ENCODE data around the gene MACROD2. TPM values are rescaled to one million over a fixed set of nuclear protein-coding genes. Genes with fewer than 3 reads are reported as not detected.

Gene MACROD2
- total RNA-seq, 4 donors from 2014 or later = 8.7 to 17.8 (median 10.8) TPM

DNA sequence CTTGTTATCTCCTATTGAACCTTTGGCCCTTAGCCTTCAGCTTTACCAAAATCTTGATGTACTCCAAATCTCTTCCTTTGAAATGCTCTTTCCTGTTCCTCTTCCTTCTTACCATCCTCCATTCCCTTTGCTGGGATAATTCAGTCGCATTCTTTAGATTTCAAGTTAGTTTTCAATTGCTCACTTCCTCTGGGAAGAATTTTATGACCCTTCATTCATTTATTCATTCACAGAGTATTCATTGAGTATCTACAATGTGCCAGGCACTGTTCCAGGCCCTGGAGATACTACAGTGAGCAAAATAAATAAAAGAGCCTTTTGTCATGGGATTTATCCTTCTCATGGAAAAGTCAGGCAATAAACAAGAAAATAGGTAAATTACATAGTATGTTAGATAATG is 890.3 kb downstream of the MACROD2 start:
- WGBS, 2 donors = 81 to 94% methylated on average over 1 of the region's 1 CpG
- no peak overlapping the region for H3K4me3 ChIP-seq (replicated peaks in 1 of 3)
- H3K27ac ChIP-seq = no peak overlapping the region
- no peaks in the 10 kb centered on the region for H3K27me3 ChIP-seq
- no peaks in the 10 kb centered on the region for H3K36me3 ChIP-seq
- TF ChIP-seq POLR2A (IDR thresholded peaks at IDR 0.05) = no peak
- TF ChIP-seq, protein P1, sequence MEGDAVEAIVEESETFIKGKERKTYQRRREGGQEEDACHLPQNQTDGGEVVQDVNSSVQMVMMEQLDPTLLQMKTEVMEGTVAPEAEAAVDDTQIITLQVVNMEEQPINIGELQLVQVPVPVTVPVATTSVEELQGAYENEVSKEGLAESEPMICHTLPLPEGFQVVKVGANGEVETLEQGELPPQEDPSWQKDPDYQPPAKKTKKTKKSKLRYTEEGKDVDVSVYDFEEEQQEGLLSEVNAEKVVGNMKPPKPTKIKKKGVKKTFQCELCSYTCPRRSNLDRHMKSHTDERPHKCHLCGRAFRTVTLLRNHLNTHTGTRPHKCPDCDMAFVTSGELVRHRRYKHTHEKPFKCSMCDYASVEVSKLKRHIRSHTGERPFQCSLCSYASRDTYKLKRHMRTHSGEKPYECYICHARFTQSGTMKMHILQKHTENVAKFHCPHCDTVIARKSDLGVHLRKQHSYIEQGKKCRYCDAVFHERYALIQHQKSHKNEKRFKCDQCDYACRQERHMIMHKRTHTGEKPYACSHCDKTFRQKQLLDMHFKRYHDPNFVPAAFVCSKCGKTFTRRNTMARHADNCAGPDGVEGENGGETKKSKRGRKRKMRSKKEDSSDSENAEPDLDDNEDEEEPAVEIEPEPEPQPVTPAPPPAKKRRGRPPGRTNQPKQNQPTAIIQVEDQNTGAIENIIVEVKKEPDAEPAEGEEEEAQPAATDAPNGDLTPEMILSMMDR (IDR thresholded peaks at IDR 0.05) = no peak
- H3K4me1 ChIP-seq = no peaks in the 10 kb centered on the region
- H3K9me3 ChIP-seq = no peaks in the 10 kb centered on the region
- no peak for DNase-seq
- intact Hi-C loops (cut with DNase I) = no loop called here

DNA sequence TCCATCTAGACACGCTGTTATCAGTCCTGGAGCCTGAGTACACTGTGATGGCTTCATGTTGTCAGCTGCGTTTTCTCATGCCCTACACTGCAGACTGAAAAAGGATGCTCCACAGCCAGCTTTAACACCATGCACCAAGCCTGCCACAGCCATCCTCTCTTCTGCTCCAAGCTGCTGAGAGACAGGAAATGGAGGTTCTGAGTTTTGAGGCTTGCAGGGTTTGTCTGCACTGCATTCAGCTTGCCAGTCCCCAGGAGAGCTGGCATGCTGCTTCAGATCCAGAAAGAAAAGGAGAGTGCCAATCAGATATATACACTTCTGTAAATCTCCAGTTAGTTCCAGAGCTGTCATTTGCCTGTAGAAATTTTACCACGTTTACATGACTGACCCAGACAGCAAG is 892.8 kb downstream of the MACROD2 start:
- no peaks in the 10 kb centered on the region for H3K9me3 ChIP-seq
- H3K27me3 ChIP-seq = no peaks in the 10 kb centered on the region
- TF ChIP-seq, protein P1 (IDR thresholded peaks at IDR 0.05) = no peak
- no peak for TF ChIP-seq POLR2A (IDR thresholded peaks at IDR 0.05)
- H3K4me1 ChIP-seq = no peaks in the 10 kb centered on the region
- no peaks in the 10 kb centered on the region for H3K36me3 ChIP-seq
- intact Hi-C loops (cut with DNase I) = no loop called here
- no peak for DNase-seq
- WGBS, 2 donors = 77 to 84% methylated on average over 3 of the region's 3 CpGs
- no peak overlapping the region for H3K27ac ChIP-seq
- H3K4me3 ChIP-seq (replicated peaks in 1 of 3) = no peak overlapping the region

DNA sequence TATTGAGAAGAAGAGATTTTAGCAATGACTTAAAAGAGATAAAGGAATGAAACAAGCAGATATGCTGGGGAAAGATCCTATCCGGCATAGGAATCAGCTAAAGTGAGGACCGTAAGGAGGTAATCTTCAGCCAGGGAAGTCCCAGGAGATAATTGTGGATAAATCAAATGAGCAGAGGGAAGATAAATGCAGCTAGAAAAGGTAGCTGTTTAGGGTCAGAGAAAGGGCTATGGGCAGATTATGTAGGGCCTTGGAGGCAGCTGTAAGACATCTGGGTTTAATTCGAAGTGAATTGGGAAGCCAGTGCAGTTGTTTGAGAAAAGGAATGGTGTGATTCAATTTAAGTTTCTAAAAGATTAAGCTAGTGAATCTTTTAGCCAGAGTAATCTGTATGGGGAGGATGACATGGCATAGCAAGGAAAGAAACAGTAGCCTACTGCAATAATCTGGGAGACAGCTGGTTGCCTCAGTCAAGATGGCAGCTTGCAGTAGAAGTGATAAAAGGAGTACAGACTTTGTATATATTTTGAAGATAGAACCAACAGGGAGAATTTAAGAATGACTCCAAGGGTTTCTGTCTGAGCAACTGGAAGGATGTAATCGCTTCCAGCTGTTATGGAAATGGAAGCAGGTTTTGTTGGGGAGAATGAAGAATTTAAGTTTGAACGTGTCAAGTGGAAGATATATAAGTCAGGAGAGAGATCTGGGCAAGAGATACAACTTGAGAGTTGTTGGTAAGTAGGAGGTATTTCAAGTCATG is 894.4 kb downstream of the MACROD2 start:
- WGBS, 2 donors = 82 to 85% methylated on average over 5 of the region's 5 CpGs
- no peak overlapping the region for H3K4me3 ChIP-seq (replicated peaks in 1 of 3)
- TF ChIP-seq POLR2A (IDR thresholded peaks at IDR 0.05) = no peak
- TF ChIP-seq, protein P1 (IDR thresholded peaks at IDR 0.05) = no peak
- intact Hi-C loops (cut with DNase I) = no loop called here
- no peaks in the 10 kb centered on the region for H3K27me3 ChIP-seq
- H3K36me3 ChIP-seq = no peaks in the 10 kb centered on the region
- no peak overlapping the region for H3K27ac ChIP-seq
- no peaks in the 10 kb centered on the region for H3K4me1 ChIP-seq
- no peak for DNase-seq
- no peaks in the 10 kb centered on the region for H3K9me3 ChIP-seq

DNA sequence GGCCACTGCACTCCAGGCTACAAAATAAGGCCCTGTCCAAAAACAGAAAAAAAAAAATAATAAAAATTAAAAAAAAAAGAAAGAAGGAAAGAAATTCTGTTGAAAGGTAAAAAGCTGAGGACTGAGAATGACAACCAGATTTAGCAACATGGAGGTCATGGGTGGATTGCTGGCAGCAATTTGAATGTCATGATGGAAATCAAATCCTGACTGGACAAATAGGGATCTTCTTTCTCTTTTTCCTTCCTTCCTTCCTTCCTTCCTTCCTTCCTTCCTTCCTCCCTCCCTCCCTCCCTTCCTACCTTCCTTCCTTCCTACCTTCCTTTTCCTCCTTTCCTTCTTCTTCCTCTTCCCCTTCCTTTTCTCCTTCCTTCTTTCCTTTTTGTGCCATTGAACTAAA is 895.4 kb downstream of the MACROD2 start:
- H3K27ac ChIP-seq = no peak overlapping the region
- intact Hi-C loops (cut with DNase I) = no loop called here
- TF ChIP-seq, protein P1 (IDR thresholded peaks at IDR 0.05) = no peak
- no peak for TF ChIP-seq POLR2A (IDR thresholded peaks at IDR 0.05)
- no peak overlapping the region for H3K4me3 ChIP-seq (replicated peaks in 1 of 3)
- no peak for DNase-seq
- H3K9me3 ChIP-seq = no peaks in the 10 kb centered on the region
- no peaks in the 10 kb centered on the region for H3K36me3 ChIP-seq
- H3K27me3 ChIP-seq = no peaks in the 10 kb centered on the region
- no peaks in the 10 kb centered on the region for H3K4me1 ChIP-seq

DNA sequence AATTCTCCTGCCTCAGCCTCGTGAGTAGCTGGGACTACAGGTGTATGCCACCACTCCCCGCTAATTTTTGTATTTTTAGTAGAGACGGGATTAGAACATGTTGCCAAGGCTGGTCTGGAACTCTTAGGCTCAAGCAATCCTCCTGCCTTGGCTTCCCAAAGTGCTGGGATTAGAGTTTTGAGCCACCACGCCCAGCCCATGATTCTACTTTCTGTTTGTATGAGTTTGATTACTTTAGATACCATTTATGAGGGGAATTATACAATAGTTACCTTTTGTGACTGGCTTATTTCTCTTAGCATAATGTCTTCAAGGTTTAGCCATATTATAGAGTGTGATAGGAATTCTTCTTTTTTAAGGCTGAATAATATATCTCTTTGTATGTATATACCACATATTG is 897.5 kb downstream of the MACROD2 start:
- Histone ChIP-seq H3K27ac (no peak overlapping the region), H3K36me3 (no peaks in the 10 kb centered on the region), H3K9me3 (no peaks in the 10 kb centered on the region), H3K4me1 (no peaks in the 10 kb centered on the region), H3K4me3 (replicated peaks in 1 of 3) (no peak overlapping the region), H3K27me3 (no peaks in the 10 kb centered on the region)
- intact Hi-C loops (cut with DNase I) = no loop called here
- no peak for DNase-seq
- WGBS, 2 donors = 81 to 92% methylated on average over 4 of the region's 4 CpGs
- TF ChIP-seq POLR2A (IDR thresholded peaks at IDR 0.05) = no peak
